B cell (primary cell): Measurements from ENCODE around the gene BMS1. TPM values are rescaled to one million over a fixed set of nuclear protein-coding genes. Genes with fewer than 3 reads are reported as not detected.
"Not testable (repeated sequence)": the region's sequence is repeated elsewhere in the genome, so short reads cannot be mapped to it uniquely, and the experiment has no call there.

Experiments used
- ATAC-seq: fragments of 200-7000 bp; cut with Tn5 transposase; one replicate; pipeline ENCODE4 v1.10.0; 2021; ENCODE audit warnings: low read depth, mild to moderate bottlenecking, moderate number of reproducible peaks, moderate library complexity
- CTCF ChIA-PET: fragments of 350-600 bp; sonication (Branson Sonifier 250); formaldehyde crosslinking; loops from one replicate; lab custom pipeline; 2021; ENCODE audit warnings: antibody characterized with exemption, inconsistent platforms; lab: Charles Lee
- POLR2A ChIA-PET: fragments of 350-600 bp; sonication (Branson Sonifier 250); formaldehyde crosslinking; loops from one replicate; lab custom pipeline; 2021; ENCODE audit warnings: antibody characterized with exemption; lab: Charles Lee
- DNase-seq: peaks from one replicate; pipeline ENCODE4 v3.0.0; 2013
- H2AFZ ChIP-seq: 2 replicates; pipeline ENCODE4 v1.6.1; 2012; ENCODE audit warnings: mild to moderate bottlenecking, low read depth, low read length; ENCODE audit not compliant: insufficient read depth, poor library complexity, severe bottlenecking
- H3K27ac ChIP-seq, 2 donors: 1 replicate in 1 of 2; 2 replicates in 1 of 2; pipeline ENCODE4 v1.5.1; 2012 to 2013; ENCODE audit warnings: low read length in 2 of 2, mild to moderate bottlenecking in 2 of 2, moderate library complexity in 1 of 2
- H3K27me3 ChIP-seq, 4 experiments: fragments of 200-600 bp in 1 of 4; sonication (generic) in 1 of 4; replicated peaks in 1 of 4; 1 replicate in 2 of 4; 2 replicates in 2 of 4; pipeline versions ENCODE4 v1.6.1 to v1.7.0; 2013 to 2016; ENCODE audit warnings: low read length in 3 of 4, mild to moderate bottlenecking in 2 of 4, mixed read lengths in 1 of 4, moderate library complexity in 1 of 4; ENCODE audit not compliant: insufficient read depth in 4 of 4, control insufficient read depth in 3 of 4; ENCODE audit errors: control extremely low read depth in 1 of 4
- H3K36me3 ChIP-seq, 2 experiments: replicated peaks in 1 of 2; 1 replicate in 1 of 2; 2 replicates in 1 of 2; pipeline versions ENCODE4 v1.6.1 to v1.7.1; 2013; ENCODE audit warnings: low read length in 1 of 2; ENCODE audit not compliant: insufficient read depth in 2 of 2, control insufficient read depth in 1 of 2; ENCODE audit errors: control extremely low read depth in 1 of 2, extremely low read depth in 1 of 2
- H3K4me1 ChIP-seq, 2 donors: fragments of 200-600 bp in 1 of 2; sonication (generic) in 1 of 2; 1 replicate in 1 of 2; 2 replicates in 1 of 2; pipeline versions ENCODE4 v1.5.1 to v1.6.1; 2013 to 2017; ENCODE audit warnings: low read length in 2 of 2; ENCODE audit not compliant: control insufficient read depth in 2 of 2, insufficient read depth in 2 of 2
- H3K4me2 ChIP-seq: replicated peaks from 2 replicates; pipeline ENCODE3; 2012; ENCODE audit warnings: mild to moderate bottlenecking, low read depth, low read length; ENCODE audit not compliant: poor library complexity, severe bottlenecking
- H3K4me3 ChIP-seq, 5 experiments: fragments of 200-600 bp in 1 of 5; sonication (generic) in 1 of 5; 1 replicate in 3 of 5; 2 replicates in 2 of 5; pipeline versions ENCODE4 v1.5.1 to v1.7.0; 2011 to 2016; ENCODE audit warnings: low read length in 4 of 5, mild to moderate bottlenecking in 4 of 5, low read depth in 2 of 5, control low read depth in 1 of 5, moderate library complexity in 1 of 5; ENCODE audit not compliant: insufficient read depth in 1 of 5; ENCODE audit errors: control extremely low read depth in 1 of 5, extremely low read depth in 1 of 5
- H3K79me2 ChIP-seq: fragments of 200-600 bp; sonication (generic); one replicate; pipeline ENCODE4 v1.6.0; 2016; ENCODE audit warnings: low read length; ENCODE audit not compliant: control insufficient read depth, insufficient read depth
- H3K9ac ChIP-seq: fragments of 200-600 bp; sonication (generic); 2 replicates; pipeline ENCODE4 v1.6.1; 2017; ENCODE audit warnings: mild to moderate bottlenecking, low read length, moderate library complexity
- H3K9me3 ChIP-seq, 3 donors: one replicate each; pipeline versions ENCODE4 v1.6.1 to v1.7.1; 2013; ENCODE audit warnings: low read length in 2 of 3; ENCODE audit not compliant: control insufficient read depth in 2 of 3, insufficient read depth in 1 of 3; ENCODE audit errors: control extremely low read depth in 1 of 3
- H4K20me1 ChIP-seq: 2 replicates; pipeline ENCODE4 v1.6.0; 2012; ENCODE audit warnings: mild to moderate bottlenecking, low read length; ENCODE audit not compliant: insufficient read depth, control insufficient read depth, poor library complexity, severe bottlenecking
- H3K27ac Mint-ChIP-seq: one replicate; pipeline ENCODE4 v1.8.0; 2021; ENCODE audit warnings: mixed read lengths
- H3K27me3 Mint-ChIP-seq: one replicate; pipeline ENCODE4 v1.8.0; 2021; ENCODE audit warnings: mixed read lengths
- H3K4me1 Mint-ChIP-seq: one replicate; pipeline ENCODE4 v1.8.0; 2021; ENCODE audit warnings: mixed read lengths
- H3K4me3 Mint-ChIP-seq: one replicate; pipeline ENCODE4 v1.8.0; 2021; ENCODE audit warnings: mixed read lengths
- H3K9me3 Mint-ChIP-seq: one replicate; pipeline ENCODE4 v1.8.0; 2022; ENCODE audit warnings: mixed read lengths; ENCODE audit not compliant: insufficient read depth
- EZH2 ChIP-seq: IDR thresholded peaks from 2 replicates; pipeline ENCODE4 v1.6.1; 2012; ENCODE audit warnings: borderline replicate concordance, low read depth, mild to moderate bottlenecking, moderate library complexity, low read length; ENCODE audit not compliant: insufficient read depth, poor library complexity, severe bottlenecking
- WGBS: methylation state at CpG from one replicate; pipeline ENCODE4 v1.1.5; 2013; ENCODE audit warnings: missing lambda C conversion rate; ENCODE audit not compliant: insufficient coverage; 5-methylcytosine and 5-hydroxymethylcytosine counted together
- intact Hi-C: fragments of 100-400 bp; cut with micrococcal nuclease; formaldehyde crosslinking; loops from one replicate; pipeline ENCODE4 v1.10.0; 2022
- polyA plus RNA-seq: library from polyadenylated mRNA; depleted of rRNA; stranded (reverse); fragments of >200 nt; gene quantifications from 2 replicates; pipeline ENCODE4 v1.2.3, GENCODE V29; 2012
- total RNA-seq, 2 donors: library from RNA; stranded (reverse); fragments of 120-200 nt in 1 of 2; gene quantifications; 1 replicate in 1 of 2; 2 replicates in 1 of 2; pipeline versions ENCODE4 v1.2.3 to v1.2.4, GENCODE V29; 2013 to 2022
- TF ChIP-seq, protein P1 (sequence below): fragments of 200-600 bp; IDR thresholded peaks from one replicate; pipeline ENCODE4 v1.8.0; 2022; ENCODE audit warnings: antibody characterized with exemption, mild to moderate bottlenecking

Gene BMS1
- total and polyA plus RNA-seq, 2 donors (not counting 1 experiment from before 2014, with no cell fraction given) = 3.1 to 17.5 TPM

DNA sequence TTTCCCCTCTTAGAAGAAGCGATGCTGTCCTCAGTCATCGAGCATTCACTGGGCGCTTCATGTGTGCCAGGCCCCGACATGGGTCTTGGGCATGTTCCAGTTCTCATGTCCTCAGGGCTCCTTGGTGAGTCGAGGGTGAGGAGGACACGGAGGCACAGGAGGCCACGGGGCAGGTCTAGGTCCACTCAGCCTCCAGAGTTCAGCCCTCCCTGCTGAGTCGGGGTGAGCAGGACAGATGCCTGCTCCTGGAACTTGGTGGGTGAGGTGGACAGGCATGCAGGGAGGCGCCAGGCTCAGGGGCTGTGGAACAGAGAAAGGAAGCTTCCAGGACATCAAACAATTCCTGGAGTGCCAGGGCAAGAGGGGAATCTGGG, 87.4 kb downstream of the BMS1 start:
- Histone ChIP-seq H3K9me3 (no peaks in the 10 kb centered on the region), H3K79me2 (no peaks in the 10 kb centered on the region), H3K4me3 (no peak overlapping the region), H3K4me2 (no peak overlapping the region), H2AFZ (no peak overlapping the region), H3K4me1 (peaks cover 0 to 9% of the 10 kb centered on the region in 2 donors), H3K27ac (no peak overlapping the region), H3K36me3 (no peaks in the 10 kb centered on the region), H4K20me1 (no peaks in the 10 kb centered on the region), H3K9ac (no peak overlapping the region), H3K27me3 (peaks cover 0 to 12% (median 4%) of the 10 kb centered on the region in 4 experiments)
- no peak for TF ChIP-seq EZH2
- TF ChIP-seq, protein P1, sequence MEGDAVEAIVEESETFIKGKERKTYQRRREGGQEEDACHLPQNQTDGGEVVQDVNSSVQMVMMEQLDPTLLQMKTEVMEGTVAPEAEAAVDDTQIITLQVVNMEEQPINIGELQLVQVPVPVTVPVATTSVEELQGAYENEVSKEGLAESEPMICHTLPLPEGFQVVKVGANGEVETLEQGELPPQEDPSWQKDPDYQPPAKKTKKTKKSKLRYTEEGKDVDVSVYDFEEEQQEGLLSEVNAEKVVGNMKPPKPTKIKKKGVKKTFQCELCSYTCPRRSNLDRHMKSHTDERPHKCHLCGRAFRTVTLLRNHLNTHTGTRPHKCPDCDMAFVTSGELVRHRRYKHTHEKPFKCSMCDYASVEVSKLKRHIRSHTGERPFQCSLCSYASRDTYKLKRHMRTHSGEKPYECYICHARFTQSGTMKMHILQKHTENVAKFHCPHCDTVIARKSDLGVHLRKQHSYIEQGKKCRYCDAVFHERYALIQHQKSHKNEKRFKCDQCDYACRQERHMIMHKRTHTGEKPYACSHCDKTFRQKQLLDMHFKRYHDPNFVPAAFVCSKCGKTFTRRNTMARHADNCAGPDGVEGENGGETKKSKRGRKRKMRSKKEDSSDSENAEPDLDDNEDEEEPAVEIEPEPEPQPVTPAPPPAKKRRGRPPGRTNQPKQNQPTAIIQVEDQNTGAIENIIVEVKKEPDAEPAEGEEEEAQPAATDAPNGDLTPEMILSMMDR = no peak
- intact Hi-C loops = loop anchor here (5.0 kb wide), 1 partner anchor 477 kb away; no protein-coding TSS in a partner anchor
- ATAC-seq (no peak), DNase-seq (no peak)
- Mint-ChIP-seq H3K4me1 (peaks cover 7% of the 10 kb centered on the region), H3K27me3 (peaks cover 14% of the 10 kb centered on the region), H3K27ac (no peak overlapping the region), H3K9me3 (no peaks in the 10 kb centered on the region), H3K4me3 (no peak overlapping the region)
- 80% methylated on average over 9 of the region's 9 CpGs for WGBS
- ChIA-PET CTCF (no interaction called here), POLR2A (no interaction called here)

DNA sequence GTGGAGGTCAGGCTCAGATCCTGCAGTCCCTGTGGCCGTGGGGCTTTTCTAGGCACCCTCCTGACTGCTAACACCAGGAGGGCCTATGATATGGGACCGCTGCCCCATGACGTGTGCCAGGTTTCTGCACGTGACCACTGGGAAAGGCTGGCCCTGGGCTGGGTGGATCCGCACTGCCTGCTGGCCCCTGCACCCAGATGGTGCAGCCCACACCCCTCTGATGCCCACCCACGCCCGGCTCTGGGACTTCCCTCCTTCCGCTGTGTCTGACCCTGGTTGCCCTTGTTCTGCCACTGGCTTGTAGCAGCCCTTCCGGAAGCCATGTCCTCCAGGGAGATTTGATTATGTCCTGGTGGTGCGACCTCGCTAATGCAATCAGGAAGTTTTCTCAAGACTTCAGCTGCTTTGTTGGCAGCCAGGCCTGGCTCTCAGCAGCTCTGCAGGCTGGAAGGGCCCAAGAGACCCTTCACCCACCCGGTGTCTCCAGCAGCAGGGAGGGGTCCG, 88.6 kb downstream of the BMS1 start:
- H3K9ac ChIP-seq, H3K27me3 ChIP-seq, DNase-seq, H3K4me1 ChIP-seq, H3K4me3 ChIP-seq, H4K20me1 ChIP-seq, H3K9me3 Mint-ChIP-seq, H3K27ac Mint-ChIP-seq, ATAC-seq, CTCF ChIA-PET, intact Hi-C loops, H2AFZ ChIP-seq, H3K4me2 ChIP-seq, H3K36me3 ChIP-seq, H3K4me3 Mint-ChIP-seq, H3K27ac ChIP-seq, H3K9me3 ChIP-seq, H3K79me2 ChIP-seq, POLR2A ChIA-PET, H3K4me1 Mint-ChIP-seq, H3K27me3 Mint-ChIP-seq: not testable (repeated sequence)
- WGBS = 81% methylated on average over 13 of the region's 13 CpGs
